Cardiac muscle cell (in vitro differentiated cells and primary cell): ENCODE measurements around the gene RNASE7. TPM values are rescaled to one million over a fixed set of nuclear protein-coding genes. Genes with fewer than 3 reads are reported as not detected.
A peak's percentile ranks its signal among the peaks of the same experiment; 100 is the strongest.

Experiments used
- DNase-seq, 2 donors: peaks; one replicate each; pipeline versions ENCODE4 v3.0.0 to v3.0.0-alpha.2; 2010 to 2017; ENCODE audit warnings: low read depth in 1 of 2, low spot score in 1 of 2
- H3K27ac ChIP-seq: fragments of 200-600 bp; sonication (generic); 2 replicates; pipeline ENCODE4 v1.5.1; 2016
- H3K27me3 ChIP-seq: fragments of 200-600 bp; sonication (generic); 2 replicates; pipeline ENCODE4 v1.6.0; 2016; ENCODE audit warnings: control low read depth
- H3K36me3 ChIP-seq: fragments of 200-600 bp; sonication (generic); 2 replicates; pipeline ENCODE4 v1.5.1; 2016; ENCODE audit warnings: control low read depth
- H3K4me1 ChIP-seq: fragments of 200-600 bp; sonication (generic); 2 replicates; pipeline ENCODE4 v1.8.1; 2017; ENCODE audit warnings: low read depth, mild to moderate bottlenecking, mixed run types
- H3K4me3 ChIP-seq: fragments of 200-600 bp; sonication (generic); 2 replicates; pipeline ENCODE4 v1.5.1; 2016; ENCODE audit warnings: mild to moderate bottlenecking
- H3K9me3 ChIP-seq: fragments of 200-600 bp; sonication (generic); 2 replicates; pipeline ENCODE4 v1.5.1; 2017; ENCODE audit warnings: low read depth, mild to moderate bottlenecking, control low read depth
- polyA plus RNA-seq: library from polyadenylated mRNA; unstranded; fragments of >200 nt; fragmentation: Nextera tagmentation; extraction: Ambion mirVana; gene quantifications from 2 replicates; pipeline ENCODE4 v1.2.1, GENCODE V29; 2016
- total RNA-seq: library from RNA; depleted of rRNA; stranded (reverse); fragments of >200 nt; gene quantifications from 2 replicates; pipeline ENCODE4 v1.2.3, GENCODE V29; 2016
- TF ChIP-seq, protein P1 (sequence below): IDR thresholded peaks from 2 replicates; pipeline ENCODE4 v1.5.1; 2012; ENCODE audit warnings: low read depth, mild to moderate bottlenecking, low read length

The RNASE7 gene
- total and polyA plus RNA-seq, 2 experiments from 2014 or later: not detected

DNA sequence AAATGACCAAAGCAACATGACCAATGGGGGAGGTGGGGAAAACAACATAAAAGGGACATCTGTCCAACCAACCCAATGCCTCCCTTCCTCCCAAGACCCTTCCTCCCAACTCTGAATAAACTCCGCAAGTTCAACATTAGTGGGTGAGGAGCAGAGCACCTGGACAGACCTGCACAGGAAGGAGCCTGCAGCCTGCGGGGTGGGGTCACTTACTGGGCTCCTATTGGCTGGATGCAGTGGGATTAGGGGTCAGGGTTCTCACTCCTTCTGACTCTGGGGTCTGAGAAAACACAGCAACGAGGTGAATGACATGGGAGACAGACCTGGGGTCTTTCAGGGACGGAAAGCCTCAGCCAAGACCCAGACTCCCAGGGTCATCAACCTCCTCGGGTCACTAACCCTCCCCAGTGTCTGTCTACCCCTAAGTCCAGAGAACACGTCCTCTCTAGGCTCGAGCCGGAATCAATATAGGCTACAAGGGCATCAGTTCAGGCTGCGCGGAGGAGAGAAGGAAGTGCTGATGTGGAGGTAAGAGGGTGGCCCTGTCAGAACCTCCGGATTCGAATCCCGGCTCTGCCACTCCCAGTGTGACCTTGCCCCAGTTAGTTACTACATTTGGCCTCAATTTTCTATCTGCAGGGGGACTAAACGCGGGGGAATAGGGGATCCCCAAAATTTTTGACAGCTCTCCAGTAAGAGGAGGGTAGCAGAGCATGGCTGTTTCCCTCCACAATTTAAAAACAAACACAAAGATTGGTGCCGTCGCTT, 18.2 kb upstream of the RNASE7 start:
- Histone ChIP-seq H3K36me3 (peaks cover 18% of the 10 kb centered on the region), H3K9me3 (no peaks in the 10 kb centered on the region), H3K4me1 (peaks cover 35% of the 10 kb centered on the region), H3K27me3 (no peaks in the 10 kb centered on the region), H3K27ac (peak overlapping the region; percentile 92), H3K4me3 (peak overlapping the region; percentile 65)
- no peak for DNase-seq
- TF ChIP-seq, protein P1, sequence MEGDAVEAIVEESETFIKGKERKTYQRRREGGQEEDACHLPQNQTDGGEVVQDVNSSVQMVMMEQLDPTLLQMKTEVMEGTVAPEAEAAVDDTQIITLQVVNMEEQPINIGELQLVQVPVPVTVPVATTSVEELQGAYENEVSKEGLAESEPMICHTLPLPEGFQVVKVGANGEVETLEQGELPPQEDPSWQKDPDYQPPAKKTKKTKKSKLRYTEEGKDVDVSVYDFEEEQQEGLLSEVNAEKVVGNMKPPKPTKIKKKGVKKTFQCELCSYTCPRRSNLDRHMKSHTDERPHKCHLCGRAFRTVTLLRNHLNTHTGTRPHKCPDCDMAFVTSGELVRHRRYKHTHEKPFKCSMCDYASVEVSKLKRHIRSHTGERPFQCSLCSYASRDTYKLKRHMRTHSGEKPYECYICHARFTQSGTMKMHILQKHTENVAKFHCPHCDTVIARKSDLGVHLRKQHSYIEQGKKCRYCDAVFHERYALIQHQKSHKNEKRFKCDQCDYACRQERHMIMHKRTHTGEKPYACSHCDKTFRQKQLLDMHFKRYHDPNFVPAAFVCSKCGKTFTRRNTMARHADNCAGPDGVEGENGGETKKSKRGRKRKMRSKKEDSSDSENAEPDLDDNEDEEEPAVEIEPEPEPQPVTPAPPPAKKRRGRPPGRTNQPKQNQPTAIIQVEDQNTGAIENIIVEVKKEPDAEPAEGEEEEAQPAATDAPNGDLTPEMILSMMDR: no peak

DNA sequence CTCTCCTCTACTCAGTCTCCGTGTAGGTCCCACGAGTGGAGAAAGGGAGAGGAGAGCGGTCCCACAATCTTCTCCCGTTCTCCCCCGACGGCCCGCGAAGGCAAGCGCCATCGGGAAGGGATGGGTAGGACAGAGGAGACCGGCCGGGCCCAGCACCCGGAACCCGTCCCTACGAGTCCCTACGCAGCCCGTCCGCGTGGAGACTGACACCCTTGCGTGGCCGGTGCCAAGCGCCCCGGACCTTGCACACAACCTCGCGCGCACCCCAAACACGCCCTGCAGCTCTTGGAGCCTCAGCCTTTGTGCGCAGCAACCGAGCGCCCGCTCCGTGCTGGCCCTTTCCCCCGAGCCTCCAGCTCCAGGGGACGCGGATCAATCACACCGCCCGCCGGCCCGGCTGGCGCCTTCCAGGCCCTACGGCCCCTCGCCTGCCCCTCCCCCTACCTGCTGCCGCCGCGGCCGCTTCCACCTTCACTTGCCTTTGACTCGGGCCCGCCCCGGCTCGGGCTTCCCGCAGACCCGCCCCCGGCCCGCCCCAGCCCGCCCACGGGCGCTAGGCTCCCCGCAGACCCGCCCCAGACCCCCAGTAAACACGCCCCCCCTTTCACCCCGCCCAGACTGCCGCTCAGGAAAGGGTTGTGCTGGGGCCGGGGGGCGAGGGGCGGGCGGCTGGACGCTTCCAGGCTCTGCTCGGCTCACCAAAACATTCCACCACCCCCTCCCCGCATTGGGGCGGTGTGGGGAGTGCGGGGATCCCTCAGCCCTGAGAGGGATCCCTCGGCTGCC, 17.4 kb upstream of the RNASE7 start, which contains the start of gene NDRG2:
Gene NDRG2 (minus strand): TSS at position 477 of the 786 bp plus-strand sequence. CDS start 1,746 bp downstream, outside the sequence.
- peak within 1 kb of the TSS; percentile 92 for H3K27ac ChIP-seq
- peaks cover 10% of the 10 kb centered on the region for H3K36me3 ChIP-seq
- H3K4me1 ChIP-seq: peaks cover 35% of the 10 kb centered on the region
- TF ChIP-seq, protein P1: no peak
- no peaks in the 10 kb centered on the region for H3K27me3 ChIP-seq
- H3K4me3 ChIP-seq: peak within 1 kb of the TSS; percentile 65
- DNase-seq: peak; percentile 75 to 96
- no peaks in the 10 kb centered on the region for H3K9me3 ChIP-seq

DNA sequence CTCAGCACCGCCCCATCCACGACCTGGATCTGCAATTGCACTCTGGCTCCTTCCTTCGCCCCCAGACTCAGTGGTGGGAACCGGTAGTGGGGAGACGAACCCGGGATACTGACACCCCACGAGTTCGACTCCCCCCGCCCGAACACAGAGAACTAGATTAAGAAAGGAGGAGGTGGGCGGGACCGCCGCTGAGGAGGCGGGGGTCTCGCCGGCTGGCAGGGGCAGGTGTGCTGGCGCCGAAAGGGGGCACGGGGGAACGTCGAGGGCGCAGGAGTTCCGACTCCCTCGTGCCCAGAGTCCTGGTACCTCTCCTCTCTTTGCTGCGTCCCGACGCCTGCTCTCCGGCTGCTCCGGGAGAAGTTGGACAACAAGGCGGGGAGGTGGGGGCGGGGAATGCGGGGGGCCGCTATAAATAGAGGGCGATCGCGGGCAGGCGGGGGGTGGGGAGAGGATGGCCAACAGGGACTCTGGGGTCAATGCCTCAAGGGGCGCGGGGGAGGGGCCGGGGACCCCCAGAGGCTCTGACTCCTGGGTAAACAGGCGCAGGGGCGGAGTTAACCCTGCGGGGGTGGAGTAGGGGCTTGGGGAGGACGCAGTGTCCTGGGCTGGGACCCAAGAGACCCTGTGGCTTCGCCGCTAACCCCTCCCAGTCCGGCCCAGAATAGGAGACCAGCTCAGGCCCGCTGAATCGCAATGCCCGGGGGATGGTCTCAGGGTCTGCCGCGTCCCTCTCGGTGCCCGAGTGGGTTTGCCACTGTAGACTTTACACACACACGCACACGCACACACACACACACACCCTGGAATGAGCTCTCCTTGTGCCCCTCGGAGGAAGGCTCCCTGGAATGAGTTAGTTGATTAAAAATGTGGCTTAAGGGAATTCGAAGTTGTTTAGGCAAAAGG, 16.5 kb upstream of the RNASE7 start:
- Histone ChIP-seq H3K27ac (peak overlapping the region; percentile 92), H3K4me3 (peak overlapping the region; percentile 65), H3K4me1 (peaks cover 35% of the 10 kb centered on the region), H3K9me3 (no peaks in the 10 kb centered on the region), H3K27me3 (no peaks in the 10 kb centered on the region), H3K36me3 (peaks cover 9% of the 10 kb centered on the region)
- TF ChIP-seq, protein P1: no peak
- DNase-seq: peak; percentile 59 to 91

DNA sequence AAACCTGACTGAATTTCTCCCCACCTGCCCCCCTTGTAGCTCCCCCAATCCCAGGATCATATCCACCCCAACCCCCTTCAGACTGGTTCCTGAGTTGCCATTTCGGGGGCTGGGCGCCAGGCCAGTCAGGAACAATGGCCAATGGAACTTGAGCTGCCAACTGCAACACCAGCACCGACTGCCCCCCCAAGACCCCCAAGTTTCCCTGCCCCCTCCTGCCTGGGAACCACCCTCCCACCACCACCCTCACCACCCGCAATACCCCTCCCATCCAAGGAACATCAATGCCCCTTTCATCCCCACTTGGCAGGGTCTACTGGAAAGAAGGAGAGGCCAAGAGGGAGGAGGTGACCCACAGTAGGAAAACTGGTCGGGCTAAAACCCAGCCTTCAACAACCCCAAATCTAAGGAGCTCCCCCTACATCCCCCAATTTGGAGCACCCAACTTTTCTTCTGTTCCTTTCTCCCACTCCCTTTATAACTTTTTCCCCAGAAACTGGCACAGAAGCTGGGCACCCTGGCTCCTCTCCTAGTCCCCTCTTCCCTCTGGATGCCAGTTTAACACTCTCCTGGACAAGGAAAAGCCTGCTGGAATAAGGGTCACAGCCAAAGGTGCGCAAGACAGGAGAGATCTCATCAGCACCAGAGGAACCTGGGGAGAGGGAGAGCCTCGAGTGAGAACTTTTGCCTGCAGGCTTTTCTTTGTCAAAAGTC, 15.7 kb upstream of the RNASE7 start:
- H3K36me3 ChIP-seq: peaks cover 1% of the 10 kb centered on the region
- TF ChIP-seq, protein P1: no peak
- no peaks in the 10 kb centered on the region for H3K27me3 ChIP-seq
- peak overlapping the region; percentile 65 for H3K4me3 ChIP-seq
- H3K4me1 ChIP-seq: peaks cover 35% of the 10 kb centered on the region
- no peak for DNase-seq
- H3K27ac ChIP-seq: peak overlapping the region; percentile 92
- no peaks in the 10 kb centered on the region for H3K9me3 ChIP-seq
